WTC11 (cell line): ENCODE data around the gene HNRNPA0. TPM values are rescaled to one million over a fixed set of nuclear protein-coding genes. Genes with fewer than 3 reads are reported as not detected.

Experiments
- ATAC-seq: fragments of 200-7000 bp; cut with Tn5 transposase; 2 replicates; pipeline ENCODE4 v1.10.0; 2021; ENCODE audit warnings: mild to moderate bottlenecking, moderate library complexity
- CTCF ChIA-PET: fragments of 300-600 bp; sonication (Branson Sonifier 250); formaldehyde crosslinking; loops from one replicate; lab custom pipeline; 2021; ENCODE audit warnings: antibody characterized with exemption; lab: Charles Lee
- POLR2A ChIA-PET: fragments of 350-600 bp; sonication (Branson Sonifier 250); formaldehyde crosslinking; loops from one replicate; lab custom pipeline; 2021; ENCODE audit warnings: antibody characterized with exemption; lab: Charles Lee
- DNase-seq: peaks from one replicate; pipeline ENCODE4 v3.0.0; 2021; ENCODE audit warnings: low spot score
- H3K27ac Mint-ChIP-seq: 2 replicates; pipeline ENCODE4 v1.8.0; 2021; ENCODE audit warnings: mixed read lengths
- H3K27me3 Mint-ChIP-seq: 2 replicates; pipeline ENCODE4 v1.8.0; 2021; ENCODE audit warnings: low read depth, mild to moderate bottlenecking, moderate library complexity, mixed read lengths
- H3K36me3 Mint-ChIP-seq: 2 replicates; pipeline ENCODE4 v1.8.0; 2021; ENCODE audit warnings: mixed read lengths
- H3K4me1 Mint-ChIP-seq: 2 replicates; pipeline ENCODE4 v1.8.0; 2022; ENCODE audit warnings: mixed read lengths
- H3K4me3 Mint-ChIP-seq: 2 replicates; pipeline ENCODE4 v1.8.0; 2021; ENCODE audit warnings: mild to moderate bottlenecking, moderate library complexity, mixed read lengths
- H3K9me3 Mint-ChIP-seq: 2 replicates; pipeline ENCODE4 v1.8.0; 2021; ENCODE audit warnings: mixed read lengths
- ATF3 ChIP-seq: sonication (generic); formaldehyde crosslinking; conservative IDR thresholded peaks from 2 replicates; pipeline ENCODE4 v1.8.1; 2022; ENCODE audit warnings: mild to moderate bottlenecking, missing genetic modification reagents
- CDX4 ChIP-seq: fragments of 250-450 bp; sonication (Bioruptor Pico); IDR thresholded peaks from 2 replicates; pipeline ENCODE4 v1.9.0; 2021; ENCODE audit warnings: moderate library complexity, mild to moderate bottlenecking, inconsistent platforms, borderline replicate concordance
- E2F5 ChIP-seq: sonication (generic); formaldehyde crosslinking; IDR thresholded peaks from 2 replicates; pipeline ENCODE4 v1.8.1; 2022; ENCODE audit warnings: mild to moderate bottlenecking, moderate library complexity, missing genetic modification reagents
- GTF2I ChIP-seq: fragments of 250-450 bp; sonication (Bioruptor Pico); conservative IDR thresholded peaks from 2 replicates; pipeline ENCODE4 v1.4.0; 2021; ENCODE audit warnings: mild to moderate bottlenecking
- HMGA2 ChIP-seq: fragments of 250-450 bp; sonication (Bioruptor Pico); IDR thresholded peaks from 2 replicates; pipeline ENCODE4 v1.4.0; 2021; ENCODE audit warnings: mild to moderate bottlenecking, moderate library complexity
- IRF1 ChIP-seq: sonication (generic); formaldehyde crosslinking; IDR thresholded peaks from 2 replicates; pipeline ENCODE4 v1.8.0; 2023; ENCODE audit warnings: missing genetic modification reagents
- JUN ChIP-seq: sonication (generic); formaldehyde crosslinking; IDR thresholded peaks from 2 replicates; pipeline ENCODE4 v1.8.0; 2023; ENCODE audit warnings: mild to moderate bottlenecking, missing genetic modification reagents
- KAT7 ChIP-seq: sonication (generic); formaldehyde crosslinking; IDR thresholded peaks from 2 replicates; pipeline ENCODE4 v1.8.1; 2023; ENCODE audit warnings: missing genetic modification reagents, mild to moderate bottlenecking, borderline replicate concordance
- NFYB ChIP-seq: sonication (generic); formaldehyde crosslinking; conservative IDR thresholded peaks from 2 replicates; pipeline ENCODE4 v1.8.0; 2022; ENCODE audit warnings: low read depth, missing genetic modification reagents
- NR3C1 ChIP-seq: sonication (generic); formaldehyde crosslinking; conservative IDR thresholded peaks from 2 replicates; pipeline ENCODE4 v1.8.1; 2023; ENCODE audit warnings: low read depth, mild to moderate bottlenecking, missing genetic modification reagents
- PREB ChIP-seq: sonication (generic); formaldehyde crosslinking; IDR thresholded peaks from 2 replicates; pipeline ENCODE4 v1.8.1; 2022; ENCODE audit warnings: mild to moderate bottlenecking, missing genetic modification reagents, moderate library complexity, borderline replicate concordance
- PRRX2 ChIP-seq: fragments of 250-450 bp; sonication (Bioruptor Pico); IDR thresholded peaks from 2 replicates; pipeline ENCODE4 v1.8.0; 2021; ENCODE audit warnings: mild to moderate bottlenecking
- RELA ChIP-seq: sonication (generic); formaldehyde crosslinking; IDR thresholded peaks from 2 replicates; pipeline ENCODE4 v1.8.1; 2022; ENCODE audit warnings: missing genetic modification reagents, mild to moderate bottlenecking, borderline replicate concordance
- SMAD3 ChIP-seq: sonication (generic); formaldehyde crosslinking; IDR thresholded peaks from 2 replicates; pipeline ENCODE4 v1.8.0; 2022; ENCODE audit warnings: missing genetic modification reagents, mild to moderate bottlenecking, borderline replicate concordance
- TCF7 ChIP-seq: sonication (generic); formaldehyde crosslinking; IDR thresholded peaks from 2 replicates; pipeline ENCODE4 v1.8.0; 2022; ENCODE audit warnings: mild to moderate bottlenecking, low read depth, missing genetic modification reagents, moderate library complexity
- TEAD1 ChIP-seq: sonication (generic); formaldehyde crosslinking; IDR thresholded peaks from 2 replicates; pipeline ENCODE4 v1.8.0; 2022; ENCODE audit warnings: mild to moderate bottlenecking, missing genetic modification reagents
- USF1 ChIP-seq: sonication (generic); formaldehyde crosslinking; IDR thresholded peaks from 2 replicates; pipeline ENCODE4 v1.8.0; 2022; ENCODE audit warnings: mild to moderate bottlenecking, missing genetic modification reagents
- ZBTB21 ChIP-seq: sonication (generic); formaldehyde crosslinking; IDR thresholded peaks from 2 replicates; pipeline ENCODE4 v1.8.1; 2023; ENCODE audit warnings: mild to moderate bottlenecking, missing genetic modification reagents, borderline replicate concordance
- ZNF121 ChIP-seq: sonication (generic); formaldehyde crosslinking; IDR thresholded peaks from 2 replicates; pipeline ENCODE4 v1.8.0; 2023; ENCODE audit warnings: missing genetic modification reagents
- ZNF138 ChIP-seq: sonication (generic); formaldehyde crosslinking; conservative IDR thresholded peaks from 2 replicates; pipeline ENCODE4 v1.8.1; 2022; ENCODE audit warnings: mild to moderate bottlenecking, moderate library complexity, missing genetic modification reagents
- ZNF317 ChIP-seq: sonication (generic); formaldehyde crosslinking; IDR thresholded peaks from 2 replicates; pipeline ENCODE4 v1.8.1; 2023; ENCODE audit warnings: low read depth, mild to moderate bottlenecking, moderate library complexity, missing genetic modification reagents, borderline replicate concordance
- ZNF532 ChIP-seq: fragments of 250-450 bp; sonication (Bioruptor Pico); IDR thresholded peaks from 2 replicates; pipeline ENCODE4 v1.9.0; 2021; ENCODE audit warnings: mild to moderate bottlenecking, borderline replicate concordance
- ZNF671 ChIP-seq: fragments of 250-450 bp; sonication (Bioruptor Pico); IDR thresholded peaks from 2 replicates; pipeline ENCODE4 v1.8.0; 2021; ENCODE audit warnings: mild to moderate bottlenecking
- total RNA-seq: library from RNA; stranded (reverse); gene quantifications from 3 replicates; pipeline ENCODE4 v1.2.3, GENCODE V29; 2021

Gene HNRNPA0
- total RNA-seq, 1 experiment from 2014 or later = 66.6 TPM

GRCh38 chr5:137712139-137712667, 42.0 kb downstream of the HNRNPA0 start (continued):
- TF ChIP-seq ATF3 (CRISPR knock-in tag) (no peak), ZNF121 (CRISPR knock-in tag) (no peak), IRF1 (CRISPR knock-in tag) (no peak), PRRX2 (no peak), KAT7 (no peak), PREB (CRISPR knock-in tag) (no peak), NFYB (CRISPR knock-in tag) (no peak), NR3C1 (CRISPR knock-in tag) (no peak), ZNF532 (CRISPR knock-in tag) (no peak), JUN (no peak), TEAD1 (no peak), ZNF671 (no peak), RELA (no peak), ZNF317 (CRISPR knock-in tag) (no peak)
- TF ChIP-seq, all 79 proteins: peak for 0

GRCh38 chr5:137710086-137710485, 44.1 kb downstream of the HNRNPA0 start:
- H3K4me3 Mint-ChIP-seq = no peak overlapping the region
- ChIA-PET CTCF (no interaction called here), POLR2A (no interaction called here)
- no peaks in the 10 kb centered on the region for H3K4me1 Mint-ChIP-seq
- H3K36me3 Mint-ChIP-seq = peaks cover 46% of the 10 kb centered on the region
- ATAC-seq (no peak), DNase-seq (no peak)
- no peaks in the 10 kb centered on the region for H3K27me3 Mint-ChIP-seq
- H3K9me3 Mint-ChIP-seq = peaks cover 27% of the 10 kb centered on the region
- no peak overlapping the region for H3K27ac Mint-ChIP-seq
- no peak for TF ChIP-seq ZBTB21 (CRISPR knock-in tag)
- no peak for TF ChIP-seq GTF2I (CRISPR knock-in tag)
- TF ChIP-seq NFYB (CRISPR knock-in tag) = no peak
- no peak for TF ChIP-seq HMGA2 (CRISPR knock-in tag)
- no peak for TF ChIP-seq ZNF138
- TF ChIP-seq TCF7 (CRISPR knock-in tag) = no peak
- TF ChIP-seq ATF3 (CRISPR knock-in tag) = no peak
- no peak for TF ChIP-seq TEAD1
- TF ChIP-seq ZNF671 = no peak
- TF ChIP-seq CDX4 = no peak
- no peak for TF ChIP-seq SMAD3 (CRISPR knock-in tag)
- no peak for TF ChIP-seq E2F5 (CRISPR knock-in tag)
- TF ChIP-seq ZNF532 (CRISPR knock-in tag) = no peak
- TF ChIP-seq USF1 (CRISPR knock-in tag) = no peak
